Activated CD4-positive, CD25-positive, alpha-beta regulatory T cell treated with anti-CD3 and anti-CD28 coated beads, Interleukin-2, amount 50 U/mL, for 24 hours (primary cell): ENCODE measurements around the gene SPATA33.
A peak's percentile ranks its signal among the peaks of the same experiment; 100 is the strongest.
"Not testable (repeated sequence)": the region's sequence is repeated elsewhere in the genome, so short reads cannot be mapped to it uniquely, and the experiment has no call there.

Experiments
- ATAC-seq, 2 donors: fragments of 150-1000 bp; cut with Tn5 transposase; one replicate each; pipeline ENCODE4 v1.10.0; 2021; ENCODE audit warnings: mild to moderate bottlenecking in 1 of 2, moderate library complexity in 1 of 2

Gene SPATA33

DNA sequence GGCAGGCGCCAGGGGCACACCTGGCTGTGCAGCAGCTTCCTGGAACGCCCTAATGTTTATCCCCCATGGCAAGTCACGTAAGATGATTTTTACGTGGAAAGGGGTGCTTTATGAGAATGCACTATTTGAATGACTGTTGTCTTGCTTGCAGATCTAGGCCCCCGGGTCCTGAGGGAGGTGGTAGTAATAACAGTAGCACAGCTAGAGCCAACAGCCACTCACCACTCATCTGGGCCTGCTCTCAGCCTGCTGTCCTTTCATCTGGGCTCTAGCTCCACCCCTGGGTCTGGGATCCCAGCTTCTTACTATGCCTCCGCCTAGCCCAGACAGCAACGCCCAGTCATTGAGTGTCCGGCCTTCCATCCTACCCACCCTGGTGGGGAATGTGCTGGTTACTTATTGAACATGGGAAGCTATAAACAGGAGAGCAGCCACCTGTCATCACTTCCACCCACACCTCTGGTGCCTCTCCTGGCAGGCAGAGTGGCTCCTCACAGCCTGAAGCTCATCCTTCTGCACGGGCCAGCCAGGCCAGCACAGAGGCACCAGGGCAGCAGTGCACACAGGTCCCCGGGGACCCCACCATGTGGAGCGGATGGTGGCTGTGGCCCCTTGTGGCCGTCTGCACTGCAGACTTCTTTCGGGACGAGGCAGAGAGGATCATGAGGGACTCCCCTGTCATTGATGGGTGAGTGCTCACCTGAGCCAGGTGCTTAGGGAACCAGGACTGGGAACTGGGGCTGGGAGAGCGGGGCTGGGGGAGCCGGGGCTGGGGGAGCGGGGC, 27.6 kb upstream of the SPATA33 start:
- ATAC-seq: peak in 1 of 2 donors; percentile 33

DNA sequence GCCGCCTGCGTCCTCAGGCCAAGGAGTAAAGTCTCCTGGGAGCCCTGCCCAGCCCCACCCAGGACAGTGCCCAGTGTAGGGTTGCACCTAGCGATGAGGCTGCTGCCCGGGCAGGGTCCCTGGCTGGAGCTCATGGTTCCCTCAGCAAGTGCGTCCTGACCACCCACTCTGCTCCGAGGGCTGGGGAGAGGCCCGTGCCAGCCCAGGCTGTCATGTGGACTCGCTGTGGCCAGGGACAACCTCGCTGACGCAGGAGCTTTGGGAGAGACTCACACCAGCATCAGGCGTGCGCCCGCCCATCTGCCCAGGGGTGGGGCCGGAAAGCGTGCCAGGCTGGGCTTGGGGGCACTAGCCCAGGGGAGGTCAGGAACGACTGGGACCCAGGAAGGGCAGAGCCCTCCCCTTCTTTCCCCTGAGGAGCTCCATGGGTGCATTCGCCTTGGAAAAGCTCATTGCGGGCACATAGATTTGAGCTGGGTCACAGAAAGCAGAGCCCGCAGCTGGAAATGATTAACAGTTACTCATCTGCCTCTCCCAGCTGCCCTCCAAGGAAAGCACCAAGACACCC, 24.5 kb upstream of the SPATA33 start:
- ATAC-seq: no peak

GRCh38 chr16:89634463-89635385, 22.9 kb upstream of the SPATA33 start:
- not testable (repeated sequence) for ATAC-seq

- no peak for ATAC-seq
Observed at GRCh38 chr16:89636663-89637062, 21.0 kb upstream of the SPATA33 start.

GRCh38 chr16:89637379-89637778, 20.3 kb upstream of the SPATA33 start:
- ATAC-seq: no peak

DNA sequence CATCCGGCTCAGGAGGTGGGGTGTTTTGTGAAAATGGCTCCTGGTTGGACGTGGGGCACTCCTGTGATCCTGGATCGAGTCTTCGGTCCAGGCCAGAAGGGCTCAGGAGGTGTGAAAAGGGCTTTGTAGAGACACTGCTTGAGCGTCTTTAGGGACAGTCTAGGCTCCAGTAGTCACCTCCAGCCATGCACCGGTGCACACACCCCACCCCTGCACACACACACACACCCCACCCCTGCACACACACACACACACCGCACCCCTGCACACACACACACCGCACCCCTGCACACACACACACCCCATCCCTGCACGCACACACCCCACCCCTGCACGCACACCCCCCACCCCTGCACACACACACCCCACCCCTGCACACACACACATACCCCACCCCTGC, 19.2 kb upstream of the SPATA33 start:
- ATAC-seq: no peak

DNA sequence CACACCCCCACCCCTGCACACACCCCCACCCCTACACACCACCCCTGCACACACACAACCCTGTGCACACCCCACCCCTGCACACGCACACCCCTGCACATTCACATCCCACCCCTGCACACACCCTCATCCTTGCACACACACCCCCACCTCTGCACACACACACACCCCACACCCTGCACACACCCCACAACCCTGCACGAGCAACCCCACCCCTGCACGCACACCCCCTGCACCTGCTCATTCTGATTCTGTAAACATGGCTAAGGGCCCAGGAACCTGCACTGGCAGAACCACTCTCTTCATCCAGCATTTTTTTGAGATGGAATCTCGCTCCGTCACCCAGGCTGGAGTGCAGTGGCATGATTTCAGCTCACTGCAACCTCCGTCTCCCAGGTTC, 18.3 kb upstream of the SPATA33 start:
- ATAC-seq: no peak

GRCh38 chr16:89641458-89642119, 16.0 kb upstream of the SPATA33 start:
- no peak for ATAC-seq

- no peak for ATAC-seq
Observed at GRCh38 chr16:89642574-89642973, 15.1 kb upstream of the SPATA33 start.

GRCh38 chr16:89643769-89644300, 13.8 kb upstream of the SPATA33 start:
- no peak for ATAC-seq

GRCh38 chr16:89645122-89645521, 12.5 kb upstream of the SPATA33 start:
- ATAC-seq: no peak

- ATAC-seq: no peak
Observed at GRCh38 chr16:89646270-89646669, 11.4 kb upstream of the SPATA33 start.

DNA sequence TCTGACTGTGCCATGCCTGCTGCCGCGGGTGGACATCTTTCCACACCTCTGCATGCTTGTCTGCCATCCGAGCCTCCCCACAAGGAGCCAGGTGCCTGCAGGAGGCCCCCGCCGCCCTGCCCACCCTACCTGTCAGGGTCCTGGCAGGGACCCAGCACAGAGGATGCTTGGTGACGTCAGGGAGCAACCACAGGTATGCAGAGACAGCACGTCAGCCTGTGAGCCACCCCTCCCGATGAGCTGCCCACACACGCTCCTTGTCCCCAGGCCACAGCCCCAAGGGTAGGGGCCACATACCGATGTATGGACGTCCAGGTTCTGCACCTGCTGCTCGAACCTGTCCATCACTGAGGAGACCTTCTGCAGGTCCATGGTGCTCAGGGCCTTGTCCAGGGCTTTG, 10.7 kb upstream of the SPATA33 start:
- ATAC-seq: no peak

DNA sequence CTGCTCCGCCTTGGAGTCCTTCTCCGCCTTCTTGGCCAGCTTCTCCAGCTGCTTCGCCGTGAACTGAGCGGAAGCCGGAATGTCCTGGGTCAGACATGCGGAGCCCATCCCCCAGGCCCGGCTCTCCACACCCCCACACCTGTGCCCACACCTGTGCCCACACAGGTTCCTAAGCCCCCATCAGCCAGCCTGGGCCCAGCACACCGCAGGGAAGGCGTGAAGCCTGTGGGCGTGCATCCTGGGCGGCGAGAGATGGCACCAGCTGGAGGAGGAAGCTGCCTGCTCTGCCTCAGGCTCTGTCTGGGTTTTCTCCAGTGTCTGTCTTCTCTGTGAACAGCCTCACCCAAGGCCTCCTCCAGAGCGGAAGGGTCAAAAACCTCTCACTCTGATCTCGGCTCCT, 6.1 kb upstream of the SPATA33 start:
- no peak for ATAC-seq

DNA sequence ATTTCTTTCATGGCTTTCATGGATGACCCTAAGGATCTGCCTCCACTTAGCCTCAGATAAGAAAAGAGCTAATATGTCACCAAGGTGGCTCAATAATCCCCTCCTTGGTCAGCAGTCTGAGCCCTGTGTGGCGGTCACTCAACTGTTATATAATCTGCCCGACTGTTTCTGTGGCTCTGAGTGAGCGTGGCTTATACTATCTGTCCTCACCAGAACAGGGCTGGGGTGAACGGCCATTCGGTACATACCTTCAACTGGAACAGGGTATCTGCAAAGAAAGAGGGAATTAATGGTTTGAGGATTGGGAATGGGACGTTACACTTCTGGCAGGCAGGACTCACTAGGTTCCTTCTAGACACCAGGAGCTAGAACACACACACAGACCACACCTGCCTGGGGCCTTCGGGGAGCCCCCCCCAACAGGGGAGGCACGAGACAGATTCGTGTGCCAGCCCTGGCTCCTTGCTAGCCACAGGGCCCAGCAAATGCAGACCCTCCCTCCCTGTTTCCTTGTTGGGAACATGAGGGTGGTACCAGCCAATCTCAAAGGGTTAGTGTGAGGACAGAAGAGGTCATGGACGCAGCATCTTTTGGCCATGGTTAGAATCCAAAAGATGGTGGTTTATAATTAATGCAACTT, 3.9 kb upstream of the SPATA33 start:
- no peak for ATAC-seq

DNA sequence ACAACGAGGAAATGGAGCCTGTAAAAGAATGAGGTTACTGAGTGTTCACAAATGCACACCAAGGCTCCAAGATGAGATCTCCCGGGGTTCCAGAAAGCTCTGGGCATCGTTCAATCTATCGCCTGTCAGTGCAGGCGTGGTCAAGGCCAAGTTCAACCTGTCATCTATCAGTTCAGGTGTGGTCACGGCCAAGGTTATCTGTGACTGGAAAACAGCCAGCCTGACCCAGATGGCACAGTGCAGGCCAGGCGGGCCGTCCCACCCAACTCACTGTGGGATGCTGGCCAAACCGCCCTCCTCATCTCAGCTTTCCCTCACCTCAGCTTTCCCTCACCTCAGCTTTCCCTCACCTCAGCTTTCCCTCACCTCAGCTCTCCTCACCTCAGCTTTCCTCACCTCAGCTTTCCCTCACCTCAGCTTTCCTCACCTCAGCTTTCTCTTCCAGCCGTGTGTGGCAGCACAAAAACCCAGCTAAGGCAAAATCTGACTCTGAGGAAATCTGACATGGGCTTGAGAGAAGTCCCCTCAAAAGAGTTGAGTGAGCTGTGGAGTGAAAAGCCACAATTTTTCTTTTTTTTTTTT, 2.5 kb upstream of the SPATA33 start:
- no peak for ATAC-seq

- no peak for ATAC-seq
Observed at GRCh38 chr16:89656435-89657121, 1.1 kb upstream of the SPATA33 start.

- ATAC-seq: no peak
Observed at GRCh38 chr16:89658221-89658879, 714 bp downstream of the SPATA33 start.

DNA sequence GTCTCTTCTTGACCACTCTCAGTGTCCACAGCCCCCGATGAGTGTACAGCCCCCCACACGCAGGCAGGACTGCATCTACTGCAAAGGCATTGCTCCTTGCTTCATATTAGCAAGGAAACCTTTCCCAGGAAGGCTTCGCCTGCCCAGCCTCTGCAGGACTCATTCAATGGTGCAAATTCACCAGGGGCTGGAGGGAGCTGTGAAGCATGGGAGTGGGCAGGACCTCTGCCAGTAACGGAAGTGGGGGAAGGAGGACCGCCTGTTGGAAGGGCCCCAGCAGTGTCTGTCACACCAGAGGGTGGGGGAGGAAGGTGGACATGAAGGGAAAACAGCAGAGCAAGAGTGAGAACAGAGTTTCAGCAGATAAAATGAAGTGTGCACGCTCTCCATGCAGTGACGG, 2.5 kb downstream of the SPATA33 start:
- no peak for ATAC-seq

- ATAC-seq: no peak
Observed at GRCh38 chr16:89661215-89661614, 3.6 kb downstream of the SPATA33 start.

DNA sequence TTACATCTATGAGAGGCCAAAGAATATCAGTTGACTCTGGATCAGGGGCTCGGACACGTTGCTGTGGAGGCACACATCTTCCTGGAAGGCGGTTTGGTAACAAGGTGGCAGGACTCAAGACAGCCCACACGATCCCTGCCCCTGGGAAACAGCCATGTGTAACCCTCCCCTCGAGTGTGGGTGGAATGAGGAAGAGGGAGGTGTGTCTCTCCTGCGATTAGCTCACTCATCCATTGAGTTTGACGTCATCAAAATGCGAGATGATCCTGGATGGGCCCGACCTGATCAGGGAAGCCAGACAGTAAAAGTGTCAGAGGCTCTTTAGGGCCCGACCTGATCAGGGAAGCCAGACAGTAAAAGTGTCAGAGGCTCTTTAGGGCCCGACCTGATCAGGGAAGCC, 6.6 kb downstream of the SPATA33 start:
- ATAC-seq: not testable (repeated sequence)
